Progenitor cell of endocrine pancreas (in vitro differentiated cells): ENCODE data around the gene POC1B. TPM values are rescaled to one million over a fixed set of nuclear protein-coding genes. Genes with fewer than 3 reads are reported as not detected.
A peak's percentile ranks its signal among the peaks of the same experiment; 100 is the strongest.

Experiments used
- DNase-seq: peaks from one replicate; pipeline ENCODE4 v3.0.0; 2021; ENCODE audit warnings: low spot score; ENCODE audit not compliant: unreplicated experiment
- H3K27ac Mint-ChIP-seq: 2 replicates; pipeline ENCODE4 v1.8.0; 2021; ENCODE audit warnings: mild to moderate bottlenecking, moderate library complexity, mixed read lengths
- H3K27me3 Mint-ChIP-seq: 2 replicates; pipeline ENCODE4 v1.8.0; 2021; ENCODE audit warnings: mixed read lengths
- H3K36me3 Mint-ChIP-seq: 2 replicates; pipeline ENCODE4 v1.8.0; 2022; ENCODE audit warnings: mixed read lengths; ENCODE audit not compliant: insufficient read depth
- H3K4me1 Mint-ChIP-seq: 2 replicates; pipeline ENCODE4 v1.8.0; 2021; ENCODE audit warnings: low read depth, mixed read lengths
- H3K4me3 Mint-ChIP-seq: 2 replicates; pipeline ENCODE4 v1.8.0; 2021; ENCODE audit warnings: low read depth, mild to moderate bottlenecking, moderate library complexity, mixed read lengths
- H3K9me3 Mint-ChIP-seq: 2 replicates; pipeline ENCODE4 v1.8.0; 2021; ENCODE audit warnings: low read depth, mixed read lengths
- CTCF ChIP-seq: fragments of 200-600 bp; sonication (generic); IDR thresholded peaks from one replicate; pipeline ENCODE4 v1.5.0; 2021; ENCODE audit warnings: antibody characterized with exemption, mild to moderate bottlenecking; ENCODE audit not compliant: unreplicated experiment
- total RNA-seq: library from RNA; stranded (reverse); gene quantifications from 2 replicates; pipeline ENCODE4 v1.2.1, GENCODE V29; 2021

The POC1B gene
- total RNA-seq, 1 donor from 2014 or later, result 34.4 TPM

DNA sequence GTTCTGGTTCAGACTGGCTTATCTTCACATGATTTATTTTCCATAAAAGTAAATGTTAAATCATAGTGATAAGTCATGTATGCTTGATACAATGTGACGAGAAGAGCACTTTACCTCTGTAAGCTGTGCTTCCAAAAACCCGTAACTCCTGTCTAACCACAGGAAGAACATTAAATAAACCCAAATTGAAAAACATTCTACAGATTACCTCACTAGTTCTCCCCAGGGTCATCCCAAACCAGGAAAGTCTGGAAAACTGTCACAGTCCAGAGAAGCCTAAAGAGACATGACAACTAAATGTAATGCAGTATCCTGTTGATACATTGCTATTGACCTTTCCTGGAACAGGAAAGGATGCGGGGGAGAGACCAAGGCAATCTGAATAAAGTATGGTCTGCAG, 141.0 kb downstream of the POC1B start:
- Mint-ChIP-seq H3K27ac (no peak overlapping the region), H3K36me3 (no peaks in the 10 kb centered on the region), H3K4me3 (no peak overlapping the region), H3K4me1 (peaks cover 50% of the 10 kb centered on the region), H3K9me3 (no peaks in the 10 kb centered on the region), H3K27me3 (no peaks in the 10 kb centered on the region)
- no peak for TF ChIP-seq CTCF
- DNase-seq, result no peak

DNA sequence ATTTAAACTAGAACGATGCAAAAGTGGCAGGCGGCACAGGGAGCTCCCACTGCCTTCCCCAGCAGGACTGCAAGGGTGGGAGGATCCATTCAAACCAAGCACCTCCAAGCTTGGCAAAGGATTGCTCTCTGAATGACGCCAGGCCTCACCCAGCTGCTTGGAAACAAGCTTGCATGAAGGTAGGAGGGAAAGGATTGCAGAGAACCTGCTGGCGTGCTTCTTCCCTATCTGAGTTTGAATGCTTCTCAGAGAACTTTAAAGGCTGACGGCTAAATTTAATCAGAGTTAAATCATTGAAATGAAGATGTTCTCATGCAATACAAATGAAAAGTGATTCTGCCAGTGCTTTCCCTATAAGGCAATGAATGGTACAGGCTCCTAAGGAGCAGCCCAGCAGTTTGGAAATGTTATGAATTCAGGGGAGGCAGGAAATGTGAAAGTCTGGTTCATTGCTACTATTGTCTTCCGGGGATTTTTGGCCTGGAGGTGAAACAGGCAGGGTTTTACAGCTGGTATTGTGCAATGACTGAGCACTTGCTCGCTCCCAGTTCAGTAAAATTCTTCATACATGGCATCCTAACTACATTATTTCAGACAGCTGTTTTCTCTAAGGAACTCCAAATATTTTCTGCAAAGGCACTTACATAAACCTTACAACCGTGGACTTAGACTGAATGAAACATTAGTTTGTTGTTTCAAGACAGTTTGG, 141.6 kb downstream of the POC1B start:
- no peak for DNase-seq
- no peak for TF ChIP-seq CTCF
- no peak overlapping the region for H3K4me3 Mint-ChIP-seq

GRCh38 chr12:89383235-89384049, 142.4 kb downstream of the POC1B start:
- no peaks in the 10 kb centered on the region for H3K36me3 Mint-ChIP-seq
- H3K9me3 Mint-ChIP-seq, result no peaks in the 10 kb centered on the region
- peak overlapping the region; percentile 14 for H3K4me3 Mint-ChIP-seq
- peak overlapping the region; percentile 83 for H3K27ac Mint-ChIP-seq
- H3K27me3 Mint-ChIP-seq, result no peaks in the 10 kb centered on the region
- no peak for DNase-seq
- no peak for TF ChIP-seq CTCF
- H3K4me1 Mint-ChIP-seq, result peaks cover 57% of the 10 kb centered on the region

More for the DNA sequence above, 141.6 kb downstream of the POC1B start:
- Mint-ChIP-seq H3K27me3 (no peaks in the 10 kb centered on the region), H3K27ac (peak overlapping the region; percentile 83), H3K4me1 (peaks cover 53% of the 10 kb centered on the region), H3K36me3 (no peaks in the 10 kb centered on the region), H3K9me3 (no peaks in the 10 kb centered on the region)

DNA sequence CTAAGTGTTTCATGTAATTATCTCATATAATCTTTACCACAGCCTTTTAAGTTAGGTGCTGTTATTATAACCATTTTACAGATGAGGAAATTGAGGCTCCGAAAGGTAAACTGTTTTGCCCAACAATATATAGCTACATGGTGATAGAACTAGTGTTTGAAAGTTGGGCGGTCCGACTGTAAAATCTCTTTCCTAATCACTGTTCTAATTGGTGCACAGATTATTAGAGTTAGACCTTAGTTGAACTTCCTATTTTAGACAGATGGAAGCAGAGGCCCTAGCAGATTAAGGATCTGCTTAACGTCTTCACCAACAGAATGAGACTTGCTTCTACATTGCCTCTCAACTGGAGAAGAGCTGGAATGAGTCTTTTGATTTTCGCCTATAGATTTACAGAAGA, 143.5 kb downstream of the POC1B start:
- Mint-ChIP-seq H3K36me3 (peaks cover 4% of the 10 kb centered on the region), H3K9me3 (peaks cover 6% of the 10 kb centered on the region), H3K27ac (no peak overlapping the region), H3K4me1 (peaks cover 62% of the 10 kb centered on the region), H3K4me3 (no peak overlapping the region), H3K27me3 (no peaks in the 10 kb centered on the region)
- no peak for DNase-seq
- no peak for TF ChIP-seq CTCF

GRCh38 chr12:89379839-89380467, 145.9 kb downstream of the POC1B start:
- Mint-ChIP-seq H3K4me3 (peak overlapping the region; percentile 23), H3K36me3 (peaks cover 6% of the 10 kb centered on the region), H3K4me1 (peaks cover 48% of the 10 kb centered on the region), H3K9me3 (peaks cover 6% of the 10 kb centered on the region), H3K27ac (peak overlapping the region; percentile 91), H3K27me3 (no peaks in the 10 kb centered on the region)
- no peak for DNase-seq
- no peak for TF ChIP-seq CTCF
